UCSD-AML1 (cell line): ENCODE results near the gene PRXL2C.
"Not testable (repeated sequence)": the region's sequence is repeated elsewhere in the genome, so short reads cannot be mapped to it uniquely, and the experiment has no call there.

ENCODE experiments used
- DNase-seq: peaks from one replicate; lab custom pipeline; 2025; ENCODE audit not compliant: unreplicated experiment; lab: John Stamatoyannopoulos, UW

Gene PRXL2C

GRCh38 chr9:96649620-96650324 is 5.3 kb downstream of the PRXL2C start:
- DNase-seq = no peak

- DNase-seq = no peak
Measured at GRCh38 chr9:96646081-96646991, 8.8 kb downstream of the PRXL2C start.

- DNase-seq = no peak
Measured at GRCh38 chr9:96644137-96644536, 11.0 kb downstream of the PRXL2C start.

- DNase-seq = no peak
Measured at GRCh38 chr9:96641514-96641913, 13.6 kb downstream of the PRXL2C start.

GRCh38 chr9:96638606-96639364 is 16.3 kb downstream of the PRXL2C start:
- no peak for DNase-seq

GRCh38 chr9:96636368-96636767 is 18.7 kb downstream of the PRXL2C start:
- DNase-seq = no peak

GRCh38 chr9:96633579-96633978 is 21.5 kb downstream of the PRXL2C start:
- not testable (repeated sequence) for DNase-seq

GRCh38 chr9:96626912-96627311 is 28.2 kb downstream of the PRXL2C start:
- no peak for DNase-seq

GRCh38 chr9:96621618-96622017 is 33.5 kb downstream of the PRXL2C start:
- no peak for DNase-seq

- DNase-seq = no peak
Measured at GRCh38 chr9:96620832-96621269, 34.3 kb downstream of the PRXL2C start.

- no peak for DNase-seq
Measured at GRCh38 chr9:96620181-96620514, 35.0 kb downstream of the PRXL2C start.

GRCh38 chr9:96619491-96620180 is 35.5 kb downstream of the PRXL2C start, which contains the start of gene CDC14B:
Gene CDC14B (minus strand): TSS chr9:96619843. CDS start chr9:96619378, 465 bp downstream.
- peak; percentile 22 for DNase-seq

- DNase-seq = no peak
Measured at GRCh38 chr9:96619124-96619465, 36.0 kb downstream of the PRXL2C start.

GRCh38 chr9:96618209-96619123 is 36.7 kb downstream of the PRXL2C start:
- no peak for DNase-seq

- DNase-seq = no peak
Measured at GRCh38 chr9:96617439-96618185, 37.5 kb downstream of the PRXL2C start.

GRCh38 chr9:96616817-96617438 is 38.2 kb downstream of the PRXL2C start:
- no peak for DNase-seq

GRCh38 chr9:96615411-96615810 is 39.7 kb downstream of the PRXL2C start:
- DNase-seq = no peak

GRCh38 chr9:96614664-96615063 is 40.5 kb downstream of the PRXL2C start:
- not testable (repeated sequence) for DNase-seq
